ENCODE results near the gene PFKP. TPM values are rescaled to one million over a fixed set of nuclear protein-coding genes. Genes with fewer than 3 reads are reported as not detected.

Gene PFKP
- 107 and 286 TPM in 2 replicates for total RNA-seq

DNA sequence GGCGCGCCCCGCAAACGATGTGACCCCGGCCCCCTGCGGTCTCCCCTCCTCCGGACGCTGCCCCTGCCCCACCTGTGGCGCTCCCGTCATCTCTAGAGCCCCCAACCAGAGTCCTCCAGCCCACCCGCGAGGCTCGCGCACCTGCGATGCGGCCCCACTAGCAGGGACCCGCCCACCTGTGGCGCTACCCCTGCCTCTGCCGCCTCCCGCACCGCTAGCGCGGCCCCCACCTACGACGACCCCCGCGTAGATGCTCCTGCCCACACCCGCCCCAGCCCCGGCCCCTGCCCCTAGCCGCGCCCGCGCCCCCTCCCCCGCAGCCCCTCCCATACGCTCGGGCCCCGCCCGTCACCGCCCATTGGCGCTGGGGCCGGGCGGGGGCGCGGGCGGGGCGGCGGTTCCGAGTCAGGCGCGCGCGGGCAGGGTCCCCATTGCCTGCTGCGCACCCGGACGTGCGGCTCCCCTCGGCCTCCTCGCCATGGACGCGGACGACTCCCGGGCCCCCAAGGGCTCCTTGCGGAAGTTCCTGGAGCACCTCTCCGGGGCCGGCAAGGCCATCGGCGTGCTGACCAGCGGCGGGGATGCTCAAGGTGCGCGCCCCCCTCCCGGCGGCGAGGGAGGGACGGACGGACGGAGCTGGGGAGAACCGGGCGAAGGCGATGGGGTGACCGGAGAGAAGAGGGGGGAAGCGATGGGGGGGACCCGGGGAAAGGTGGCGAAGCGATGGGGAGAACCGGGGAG is at the start of gene PFKP:
Gene PFKP (plus strand): TSS at position 431 of the 741 bp plus-strand sequence. CDS start 48 bp downstream, at position 479.

GRCh38 chr10:3172446-3173170 is 105.3 kb downstream of the PFKP start, which contains the start of gene PITRM1:
Gene PITRM1, minus strand, starts transcription at chr10:3172782. Its CDS starts 10 bp downstream, at chr10:3172772.

Other genes starting within 250 kb of the PFKP start
- gene PITRM1, start 105.2 kb downstream of the PFKP start, total RNA-seq = 63.7 and 73.1 TPM in 2 replicates